ENCODE measurements around the gene RHBDD3. TPM values are rescaled to one million over a fixed set of nuclear protein-coding genes. Genes with fewer than 3 reads are reported as not detected.
"Not testable (repeated sequence)": the region's sequence is repeated elsewhere in the genome, so short reads cannot be mapped to it uniquely, and the experiment has no call there.

RHBDD3 gene
- total RNA-seq, 6 experiments from 2014 or later, result 9.7 to 35.3 (median 14.7) TPM

DNA sequence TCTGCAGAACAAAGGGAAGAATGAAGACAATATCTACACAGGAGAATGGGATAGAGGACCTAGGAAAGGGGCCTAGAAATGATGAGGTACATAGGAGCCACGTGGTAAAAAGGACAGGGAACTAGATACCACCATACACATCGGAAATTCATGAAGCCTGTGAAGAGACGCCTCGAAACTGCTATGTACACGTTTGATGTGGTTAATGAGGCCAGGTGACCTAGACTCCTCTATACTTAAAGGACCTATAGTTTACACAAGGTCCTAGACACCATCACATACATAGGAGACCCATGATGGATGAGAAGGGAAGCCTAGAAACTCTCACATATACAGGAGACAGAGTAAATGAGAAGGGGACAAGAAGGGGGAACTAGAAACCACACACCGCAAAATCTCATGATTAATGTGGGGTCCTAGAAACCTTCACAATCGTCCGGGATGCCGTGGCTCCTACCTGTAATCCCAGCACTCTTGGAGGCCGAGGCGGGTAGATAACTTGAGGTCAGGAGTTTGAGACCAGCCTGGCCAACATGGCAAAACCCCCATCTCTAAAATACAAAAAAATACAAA lies 23.8 kb downstream of the RHBDD3 start:
- H3K4me1 ChIP-seq, result peaks cover 0 to 3% (median 0%) of the 10 kb centered on the region in 4 donors
- H3K27me3 ChIP-seq, result no peaks in the 10 kb centered on the region
- 79% methylated on average over 8 of the region's 11 CpGs for WGBS (ENCODE audit: insufficient coverage, low coverage, low lambda C conversion rate, missing lambda C conversion rate)
- DNase-seq (no peak), ATAC-seq (no peak)
- no peak overlapping the region for H3K4me3 ChIP-seq
- no peaks in the 10 kb centered on the region for H3K9me3 ChIP-seq
- intact Hi-C loops (cut with DNase I), result loop anchor here in 1 of 2 donors (5.0 kb wide), 1 partner anchor 37 kb away; the partner anchor contains the start of gene EMID1
- H3K36me3 ChIP-seq, result no peaks in the 10 kb centered on the region
- no peak overlapping the region for H3K27ac ChIP-seq
- TF ChIP-seq POLR2A (IDR thresholded peaks at IDR 0.05), result no peak
- TF ChIP-seq, protein P1, sequence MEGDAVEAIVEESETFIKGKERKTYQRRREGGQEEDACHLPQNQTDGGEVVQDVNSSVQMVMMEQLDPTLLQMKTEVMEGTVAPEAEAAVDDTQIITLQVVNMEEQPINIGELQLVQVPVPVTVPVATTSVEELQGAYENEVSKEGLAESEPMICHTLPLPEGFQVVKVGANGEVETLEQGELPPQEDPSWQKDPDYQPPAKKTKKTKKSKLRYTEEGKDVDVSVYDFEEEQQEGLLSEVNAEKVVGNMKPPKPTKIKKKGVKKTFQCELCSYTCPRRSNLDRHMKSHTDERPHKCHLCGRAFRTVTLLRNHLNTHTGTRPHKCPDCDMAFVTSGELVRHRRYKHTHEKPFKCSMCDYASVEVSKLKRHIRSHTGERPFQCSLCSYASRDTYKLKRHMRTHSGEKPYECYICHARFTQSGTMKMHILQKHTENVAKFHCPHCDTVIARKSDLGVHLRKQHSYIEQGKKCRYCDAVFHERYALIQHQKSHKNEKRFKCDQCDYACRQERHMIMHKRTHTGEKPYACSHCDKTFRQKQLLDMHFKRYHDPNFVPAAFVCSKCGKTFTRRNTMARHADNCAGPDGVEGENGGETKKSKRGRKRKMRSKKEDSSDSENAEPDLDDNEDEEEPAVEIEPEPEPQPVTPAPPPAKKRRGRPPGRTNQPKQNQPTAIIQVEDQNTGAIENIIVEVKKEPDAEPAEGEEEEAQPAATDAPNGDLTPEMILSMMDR (IDR thresholded peaks at IDR 0.05), result no peak

DNA sequence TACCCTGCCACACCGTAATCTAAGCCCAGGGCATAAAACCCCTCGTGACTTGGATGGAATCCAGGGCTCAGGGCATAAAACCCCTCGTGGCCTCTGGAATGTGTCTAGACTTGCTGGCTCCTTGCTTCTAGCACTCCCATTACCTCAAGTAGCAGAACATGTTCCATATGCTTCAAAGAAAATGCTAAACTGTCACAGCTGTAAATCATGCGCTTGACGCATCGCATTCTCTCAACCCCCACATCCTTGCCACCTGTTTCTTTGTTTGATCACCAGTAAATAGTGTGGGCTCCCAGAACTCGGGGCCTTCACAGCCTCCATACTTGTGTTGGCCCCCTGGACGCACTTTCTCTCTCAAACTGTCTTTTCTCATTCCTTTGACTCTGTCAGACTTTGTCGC lies 27.3 kb downstream of the RHBDD3 start:
- not testable (repeated sequence) for H3K27me3 ChIP-seq, ATAC-seq, H3K9me3 ChIP-seq, H3K4me3 ChIP-seq, H3K4me1 ChIP-seq, H3K36me3 ChIP-seq, H3K27ac ChIP-seq, DNase-seq
- 83% methylated on average over 6 of the region's 9 CpGs for WGBS (ENCODE audit: insufficient coverage, low coverage, low lambda C conversion rate, missing lambda C conversion rate)
- intact Hi-C loops (cut with DNase I), result loop anchor here in 1 of 2 donors (5.0 kb wide), 1 partner anchor 33 kb away; the partner anchor contains the start of gene EMID1

DNA sequence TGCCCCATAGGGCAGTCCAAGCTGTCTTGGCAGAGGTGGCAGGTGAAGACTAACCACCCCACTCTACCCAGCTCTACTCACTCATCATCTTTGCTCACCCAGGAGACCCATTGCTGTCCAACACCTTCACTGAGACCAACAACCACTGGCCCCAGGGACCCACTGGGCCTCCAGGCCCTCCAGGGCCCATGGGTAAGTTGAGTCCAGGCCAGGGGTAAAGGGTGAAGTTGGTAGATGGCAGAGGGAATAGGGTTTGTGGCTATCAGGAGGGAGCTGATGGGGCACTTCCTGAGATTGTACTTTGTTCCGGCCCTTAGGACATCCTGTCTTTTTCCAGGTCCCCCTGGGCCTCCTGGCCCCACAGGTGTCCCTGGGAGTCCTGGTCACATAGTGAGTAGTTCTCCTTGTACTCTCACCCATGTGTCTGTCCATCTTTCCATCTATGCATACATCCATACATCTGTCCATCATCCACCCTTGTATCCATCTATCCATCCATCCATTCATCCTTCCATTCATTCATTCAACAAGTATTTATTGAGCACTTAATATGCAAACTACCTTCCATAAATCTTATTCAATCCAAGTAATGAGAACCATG lies 34.4 kb downstream of the RHBDD3 start:
- H3K36me3 ChIP-seq, result no peaks in the 10 kb centered on the region
- TF ChIP-seq POLR2A (IDR thresholded peaks at IDR 0.05), result no peak
- TF ChIP-seq, protein P1 (IDR thresholded peaks at IDR 0.05), result no peak
- no peak for DNase-seq

DNA sequence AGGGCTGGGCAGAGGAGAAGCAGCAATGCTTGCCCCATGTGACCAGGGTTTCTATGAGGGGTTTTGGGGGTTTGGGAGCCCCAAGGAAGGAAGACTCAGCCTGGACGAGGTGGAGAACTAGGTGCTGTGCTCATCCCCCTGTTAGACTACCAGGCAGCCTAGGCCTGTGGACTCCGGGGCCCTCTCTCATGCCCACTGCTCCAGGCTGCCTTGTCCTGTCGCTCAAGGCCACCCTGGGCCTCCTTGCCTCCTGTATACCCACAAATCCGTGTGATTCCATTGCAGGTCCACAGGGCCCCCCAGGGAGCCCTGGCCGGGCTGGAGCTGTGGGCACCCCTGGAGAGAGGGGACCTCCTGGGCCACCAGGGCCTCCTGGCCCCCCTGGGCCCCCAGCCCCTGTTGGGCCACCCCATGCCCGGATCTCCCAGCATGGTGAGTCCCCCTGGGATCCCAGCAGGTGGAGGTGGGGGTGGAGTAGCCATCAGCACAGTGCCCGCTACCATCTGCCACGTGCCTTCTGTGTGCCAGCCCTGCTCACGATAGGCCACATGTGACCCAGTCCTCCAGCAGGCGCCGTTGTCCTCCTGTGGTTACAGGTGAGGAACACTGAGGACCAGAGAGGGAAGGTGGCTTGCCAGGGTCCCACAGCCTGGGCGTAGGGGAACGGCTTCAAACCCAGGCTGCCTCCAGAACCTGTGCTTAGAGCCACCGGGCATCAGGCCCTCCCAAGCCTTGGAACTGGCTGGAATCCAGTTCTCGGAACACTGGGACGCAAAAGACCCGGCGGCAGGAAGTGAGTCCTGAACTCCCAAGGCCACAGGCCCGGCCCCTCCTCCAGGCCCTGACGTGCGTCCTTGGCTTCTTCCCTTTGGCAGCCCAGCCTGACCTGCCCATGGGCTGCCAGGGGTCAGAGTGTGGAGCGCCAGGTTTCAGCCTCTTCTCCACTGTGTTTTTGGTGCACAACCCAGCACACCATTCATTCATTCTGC lies 35.5 kb downstream of the RHBDD3 start:
- WGBS (ENCODE audit: insufficient coverage, low coverage, low lambda C conversion rate, missing lambda C conversion rate), result 11% methylated on average over 4 of the region's 22 CpGs
- ATAC-seq (peak; percentile 97 to 98 (median 98)), DNase-seq (peak; percentile 91 to 95 (median 94))
- Histone ChIP-seq H3K4me1 (peaks cover 0 to 17% (median 6%) of the 10 kb centered on the region in 4 donors), H3K27me3 (no peaks in the 10 kb centered on the region), H3K36me3 (no peaks in the 10 kb centered on the region), H3K27ac (peak overlapping the region; percentile 69 to 83 (median 70)), H3K9me3 (no peaks in the 10 kb centered on the region), H3K4me3 (no peak overlapping the region)
- TF ChIP-seq POLR2A (IDR thresholded peaks at IDR 0.05), result peak; percentile 39
- TF ChIP-seq, protein P1 (IDR thresholded peaks at IDR 0.05), result no peak
- intact Hi-C loops (cut with DNase I), result no loop called here

More for the DNA sequence above, 34.4 kb downstream of the RHBDD3 start:
- Histone ChIP-seq H3K27me3 (no peaks in the 10 kb centered on the region), H3K4me1 (peaks cover 0 to 17% (median 6%) of the 10 kb centered on the region in 4 donors), H3K27ac (peak overlapping the region in 2 of 3 donors; percentile 70 to 83), H3K4me3 (no peak overlapping the region), H3K9me3 (no peaks in the 10 kb centered on the region)
- WGBS (ENCODE audit: insufficient coverage, low coverage, low lambda C conversion rate, missing lambda C conversion rate), result no CpG with 5 or more reads among the region's 1 CpG
- ATAC-seq, result no peak
- intact Hi-C loops (cut with DNase I), result no loop called here
